HEK293 (cell line): ENCODE data around the gene DCP1B.

ENCODE experiments used
- CTCF ChIA-PET: fragments of 350-600 bp; formaldehyde crosslinking; extraction: SDS; loops from one replicate; lab custom pipeline; 2021; ENCODE audit warnings: antibody characterized with exemption; lab: Yijun Ruan, JAX
- POLR2A ChIA-PET: fragments of 300-600 bp; formaldehyde crosslinking; extraction: SDS; loops from one replicate; lab custom pipeline; 2020; ENCODE audit warnings: antibody characterized with exemption, inconsistent platforms; lab: Yijun Ruan, JAX
- H3K27ac ChIP-seq: fragments of 200-500 bp; sonication (Bioruptor generic); 2 replicates; pipeline ENCODE4 v1.5.1; 2014; ENCODE audit warnings: low read depth, low read length, control low read depth, inconsistent platforms; ENCODE audit errors: extremely low read depth
- H3K36me3 ChIP-seq, 2 experiments: fragments of 200-500 bp in 1 of 2; sonication (Bioruptor generic) in 1 of 2; 1 replicate in 1 of 2; 2 replicates in 1 of 2; pipeline ENCODE4 v1.5.1; 2014 to 2017; ENCODE audit warnings: inconsistent platforms in 2 of 2, low read length in 2 of 2; ENCODE audit not compliant: control insufficient read depth in 2 of 2, insufficient read depth in 1 of 2
- H3K4me1 ChIP-seq: fragments of 200-500 bp; sonication (Bioruptor generic); 2 replicates; pipeline ENCODE4 v1.5.1; 2014; ENCODE audit warnings: mild to moderate bottlenecking, low read length, inconsistent platforms; ENCODE audit not compliant: control insufficient read depth, insufficient read depth
- H3K4me3 ChIP-seq: 2 replicates; pipeline ENCODE4 v1.5.1; 2011; ENCODE audit warnings: low read depth, mild to moderate bottlenecking, control low read depth, low read length, moderate library complexity
- H3K9me3 ChIP-seq: fragments of 200-500 bp; sonication (Bioruptor generic); 2 replicates; pipeline ENCODE4 v1.5.1; 2014; ENCODE audit warnings: low read depth, low read length, inconsistent platforms; ENCODE audit not compliant: control insufficient read depth, insufficient read depth
- EGR2 ChIP-seq: fragments of 450-650 bp; formaldehyde crosslinking; IDR thresholded peaks from 2 replicates; pipeline ENCODE4 v1.5.1; 2016; ENCODE audit warnings: low read depth, missing biosample characterization, missing genetic modification characterization
- GLIS2 ChIP-seq: fragments of 450-650 bp; formaldehyde crosslinking; IDR thresholded peaks from 2 replicates; pipeline ENCODE4 v1.5.1; 2016; ENCODE audit warnings: missing biosample characterization, missing genetic modification characterization
- HOXA7 ChIP-seq: sonication (generic); formaldehyde crosslinking; IDR thresholded peaks from 2 replicates; pipeline ENCODE4 v1.8.1; 2022; ENCODE audit warnings: missing genetic modification reagents, borderline replicate concordance
- SALL2 ChIP-seq: fragments of 450-650 bp; formaldehyde crosslinking; IDR thresholded peaks from 2 replicates; pipeline ENCODE4 v1.5.0; 2017; ENCODE audit warnings: missing biosample characterization, mild to moderate bottlenecking, missing genetic modification characterization, borderline replicate concordance
- SCRT2 ChIP-seq: fragments of 450-650 bp; formaldehyde crosslinking; IDR thresholded peaks from 2 replicates; pipeline ENCODE4 v1.5.1; 2016; ENCODE audit warnings: missing biosample characterization, missing genetic modification characterization
- TRIM28 ChIP-seq: IDR thresholded peaks from 2 replicates; pipeline ENCODE4 v1.6.1; 2011; ENCODE audit warnings: low read length, control low read depth, borderline replicate concordance
- YY1 ChIP-seq: fragments of 450-650 bp; formaldehyde crosslinking; IDR thresholded peaks from 2 replicates; pipeline ENCODE4 v1.5.1; 2018; ENCODE audit warnings: missing biosample characterization, missing genetic modification characterization
- YY2 ChIP-seq: fragments of 450-650 bp; formaldehyde crosslinking; IDR thresholded peaks from 2 replicates; pipeline ENCODE4 v1.5.1; 2016; ENCODE audit warnings: missing biosample characterization, missing genetic modification characterization
- ZBTB7A ChIP-seq: fragments of 450-650 bp; formaldehyde crosslinking; IDR thresholded peaks from 2 replicates; pipeline ENCODE4 v1.5.1; 2016; ENCODE audit warnings: low read depth, missing biosample characterization, missing genetic modification characterization
- ZFP37 ChIP-seq: fragments of 450-650 bp; formaldehyde crosslinking; IDR thresholded peaks from 2 replicates; pipeline ENCODE4 v1.5.1; 2016; ENCODE audit warnings: missing biosample characterization, missing genetic modification characterization
- ZFP41 ChIP-seq: fragments of 450-650 bp; formaldehyde crosslinking; IDR thresholded peaks from 2 replicates; pipeline ENCODE4 v1.5.1; 2016; ENCODE audit warnings: missing biosample characterization, missing genetic modification characterization, borderline replicate concordance
- ZNF112 ChIP-seq: fragments of 450-650 bp; formaldehyde crosslinking; IDR thresholded peaks from 2 replicates; pipeline ENCODE4 v1.5.0; 2017; ENCODE audit warnings: missing biosample characterization, missing genetic modification characterization
- ZNF132 ChIP-seq: fragments of 450-650 bp; formaldehyde crosslinking; IDR thresholded peaks from 2 replicates; pipeline ENCODE4 v1.5.1; 2017; ENCODE audit warnings: missing biosample characterization, missing genetic modification characterization, borderline replicate concordance
- ZNF138 ChIP-seq: fragments of 450-650 bp; formaldehyde crosslinking; IDR thresholded peaks from 2 replicates; pipeline ENCODE4 v1.5.1; 2016; ENCODE audit warnings: missing biosample characterization, missing genetic modification characterization, borderline replicate concordance
- ZNF366 ChIP-seq: fragments of 450-650 bp; formaldehyde crosslinking; conservative IDR thresholded peaks from 2 replicates; pipeline ENCODE4 v1.5.1; 2016; ENCODE audit warnings: missing biosample characterization, missing genetic modification characterization
- ZNF391 ChIP-seq: fragments of 450-650 bp; formaldehyde crosslinking; IDR thresholded peaks from 2 replicates; pipeline ENCODE4 v1.5.1; 2016; ENCODE audit warnings: low read depth, missing biosample characterization, missing genetic modification characterization, borderline replicate concordance
- ZNF555 ChIP-seq: fragments of 450-650 bp; formaldehyde crosslinking; conservative IDR thresholded peaks from 2 replicates; pipeline ENCODE4 v1.5.1; 2017; ENCODE audit warnings: missing biosample characterization, mild to moderate bottlenecking, missing genetic modification characterization, inconsistent platforms
- ZNF571 ChIP-seq: fragments of 450-650 bp; formaldehyde crosslinking; IDR thresholded peaks from 2 replicates; pipeline ENCODE4 v1.5.0; 2017; ENCODE audit warnings: missing biosample characterization, missing genetic modification characterization
- ZNF654 ChIP-seq: fragments of 450-650 bp; formaldehyde crosslinking; IDR thresholded peaks from 2 replicates; pipeline ENCODE4 v1.5.1; 2016; ENCODE audit warnings: low read depth, missing biosample characterization, missing genetic modification characterization
- TF ChIP-seq, protein P1 (sequence below): fragments of 450-650 bp; formaldehyde crosslinking; IDR thresholded peaks from 2 replicates; pipeline ENCODE4 v1.5.1; 2017; ENCODE audit warnings: missing biosample characterization, missing genetic modification characterization
- TF ChIP-seq, protein P2 (sequence below): fragments of 450-650 bp; formaldehyde crosslinking; IDR thresholded peaks from 2 replicates; pipeline ENCODE4 v1.5.1; 2016; ENCODE audit warnings: missing biosample characterization, missing genetic modification characterization
- TF ChIP-seq, protein P3 (sequence below): fragments of 450-650 bp; formaldehyde crosslinking; conservative IDR thresholded peaks from 2 replicates; pipeline ENCODE4 v1.5.1; 2016; ENCODE audit warnings: low read depth, missing biosample characterization, missing genetic modification characterization
- TF ChIP-seq, protein P4 (sequence below): fragments of 450-650 bp; formaldehyde crosslinking; IDR thresholded peaks from 2 replicates; pipeline ENCODE4 v1.5.1; 2016; ENCODE audit warnings: missing biosample characterization, missing genetic modification characterization, low read depth
- TF ChIP-seq, protein P5 (sequence below): fragments of 450-650 bp; formaldehyde crosslinking; IDR thresholded peaks from 2 replicates; pipeline ENCODE4 v1.5.1; 2016; ENCODE audit warnings: missing biosample characterization, missing genetic modification characterization

The DCP1B gene

DNA sequence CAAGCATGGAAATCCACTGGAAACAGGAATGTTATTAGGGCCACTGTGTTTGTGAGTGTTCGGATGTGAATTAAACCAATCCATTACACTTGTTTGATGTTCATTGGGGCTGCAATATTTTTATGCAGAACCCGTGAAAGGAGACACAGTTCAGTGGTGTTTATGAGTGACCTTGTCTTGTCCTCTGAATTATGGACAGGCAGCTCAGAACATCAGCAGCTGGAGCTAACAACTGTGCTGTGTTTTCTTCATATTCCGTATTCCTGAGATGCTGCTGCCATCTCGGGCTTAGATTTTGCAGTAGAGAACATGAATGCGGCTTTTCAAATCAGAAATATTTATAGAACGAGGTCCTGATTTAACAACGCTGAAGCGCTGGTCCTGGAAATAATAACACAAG lies 28.2 kb upstream of the DCP1B start:
- Histone ChIP-seq H3K9me3 (no peaks in the 10 kb centered on the region), H3K36me3 (no peaks in the 10 kb centered on the region), H3K27ac (no peak overlapping the region), H3K4me1 (0 out of 2 replicates have a peak, but pooled peaks cover 4% of the 10 kb centered on the region), H3K4me3 (no peak overlapping the region)
- TF ChIP-seq ZFP37 (tag by site-specific recombination) (no peak), ZNF654 (tag by site-specific recombination) (no peak), ZNF391 (no peak), SCRT2 (no peak), ZFP41 (tag by site-specific recombination) (no peak)
- TF ChIP-seq, protein P1, sequence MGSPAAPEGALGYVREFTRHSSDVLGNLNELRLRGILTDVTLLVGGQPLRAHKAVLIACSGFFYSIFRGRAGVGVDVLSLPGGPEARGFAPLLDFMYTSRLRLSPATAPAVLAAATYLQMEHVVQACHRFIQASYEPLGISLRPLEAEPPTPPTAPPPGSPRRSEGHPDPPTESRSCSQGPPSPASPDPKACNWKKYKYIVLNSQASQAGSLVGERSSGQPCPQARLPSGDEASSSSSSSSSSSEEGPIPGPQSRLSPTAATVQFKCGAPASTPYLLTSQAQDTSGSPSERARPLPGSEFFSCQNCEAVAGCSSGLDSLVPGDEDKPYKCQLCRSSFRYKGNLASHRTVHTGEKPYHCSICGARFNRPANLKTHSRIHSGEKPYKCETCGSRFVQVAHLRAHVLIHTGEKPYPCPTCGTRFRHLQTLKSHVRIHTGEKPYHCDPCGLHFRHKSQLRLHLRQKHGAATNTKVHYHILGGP (tag by site-specific recombination), result no peak
- TF ChIP-seq, protein P2, sequence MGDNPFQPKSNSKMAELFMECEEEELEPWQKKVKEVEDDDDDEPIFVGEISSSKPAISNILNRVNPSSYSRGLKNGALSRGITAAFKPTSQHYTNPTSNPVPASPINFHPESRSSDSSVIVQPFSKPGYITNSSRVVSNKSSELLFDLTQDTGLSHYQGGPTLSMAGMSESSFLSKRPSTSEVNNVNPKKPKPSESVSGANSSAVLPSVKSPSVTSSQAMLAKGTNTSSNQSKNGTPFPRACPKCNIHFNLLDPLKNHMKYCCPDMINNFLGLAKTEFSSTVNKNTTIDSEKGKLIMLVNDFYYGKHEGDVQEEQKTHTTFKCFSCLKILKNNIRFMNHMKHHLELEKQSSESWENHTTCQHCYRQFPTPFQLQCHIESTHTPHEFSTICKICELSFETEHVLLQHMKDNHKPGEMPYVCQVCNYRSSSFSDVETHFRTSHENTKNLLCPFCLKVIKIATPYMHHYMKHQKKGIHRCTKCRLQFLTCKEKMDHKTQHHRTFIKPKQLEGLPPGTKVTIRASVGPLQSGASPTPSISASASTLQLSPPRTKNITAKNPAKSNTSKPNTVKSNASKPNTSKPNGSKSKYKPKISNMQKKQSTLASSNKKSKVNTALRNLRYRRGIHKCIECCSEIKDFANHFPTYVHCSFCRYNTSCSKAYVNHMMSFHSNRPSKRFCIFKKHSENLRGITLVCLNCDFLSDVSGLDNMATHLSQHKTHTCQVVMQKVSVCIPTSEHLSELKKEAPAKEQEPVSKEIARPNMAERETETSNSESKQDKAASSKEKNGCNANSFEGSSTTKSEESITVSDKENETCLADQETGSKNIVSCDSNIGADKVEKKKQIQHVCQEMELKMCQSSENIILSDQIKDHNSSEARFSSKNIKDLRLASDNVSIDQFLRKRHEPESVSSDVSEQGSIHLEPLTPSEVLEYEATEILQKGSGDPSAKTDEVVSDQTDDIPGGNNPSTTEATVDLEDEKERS (tag by site-specific recombination), result no peak
- TF ChIP-seq, protein P3, sequence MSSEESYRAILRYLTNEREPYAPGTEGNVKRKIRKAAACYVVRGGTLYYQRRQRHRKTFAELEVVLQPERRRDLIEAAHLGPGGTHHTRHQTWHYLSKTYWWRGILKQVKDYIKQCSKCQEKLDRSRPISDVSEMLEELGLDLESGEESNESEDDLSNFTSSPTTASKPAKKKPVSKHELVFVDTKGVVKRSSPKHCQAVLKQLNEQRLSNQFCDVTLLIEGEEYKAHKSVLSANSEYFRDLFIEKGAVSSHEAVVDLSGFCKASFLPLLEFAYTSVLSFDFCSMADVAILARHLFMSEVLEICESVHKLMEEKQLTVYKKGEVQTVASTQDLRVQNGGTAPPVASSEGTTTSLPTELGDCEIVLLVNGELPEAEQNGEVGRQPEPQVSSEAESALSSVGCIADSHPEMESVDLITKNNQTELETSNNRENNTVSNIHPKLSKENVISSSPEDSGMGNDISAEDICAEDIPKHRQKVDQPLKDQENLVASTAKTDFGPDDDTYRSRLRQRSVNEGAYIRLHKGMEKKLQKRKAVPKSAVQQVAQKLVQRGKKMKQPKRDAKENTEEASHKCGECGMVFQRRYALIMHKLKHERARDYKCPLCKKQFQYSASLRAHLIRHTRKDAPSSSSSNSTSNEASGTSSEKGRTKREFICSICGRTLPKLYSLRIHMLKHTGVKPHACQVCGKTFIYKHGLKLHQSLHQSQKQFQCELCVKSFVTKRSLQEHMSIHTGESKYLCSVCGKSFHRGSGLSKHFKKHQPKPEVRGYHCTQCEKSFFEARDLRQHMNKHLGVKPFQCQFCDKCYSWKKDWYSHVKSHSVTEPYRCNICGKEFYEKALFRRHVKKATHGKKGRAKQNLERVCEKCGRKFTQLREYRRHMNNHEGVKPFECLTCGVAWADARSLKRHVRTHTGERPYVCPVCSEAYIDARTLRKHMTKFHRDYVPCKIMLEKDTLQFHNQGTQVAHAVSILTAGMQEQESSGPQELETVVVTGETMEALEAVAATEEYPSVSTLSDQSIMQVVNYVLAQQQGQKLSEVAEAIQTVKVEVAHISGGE (tag by site-specific recombination), result no peak
- CTCF ChIA-PET, result interaction anchor here (0.6 to 3.2 kb wide), 3 partner anchors 9 to 379 kb away, joined by 3 to 21 read pairs (median 5); no protein-coding TSS in a partner anchor
- POLR2A ChIA-PET, result no interaction called here

DNA sequence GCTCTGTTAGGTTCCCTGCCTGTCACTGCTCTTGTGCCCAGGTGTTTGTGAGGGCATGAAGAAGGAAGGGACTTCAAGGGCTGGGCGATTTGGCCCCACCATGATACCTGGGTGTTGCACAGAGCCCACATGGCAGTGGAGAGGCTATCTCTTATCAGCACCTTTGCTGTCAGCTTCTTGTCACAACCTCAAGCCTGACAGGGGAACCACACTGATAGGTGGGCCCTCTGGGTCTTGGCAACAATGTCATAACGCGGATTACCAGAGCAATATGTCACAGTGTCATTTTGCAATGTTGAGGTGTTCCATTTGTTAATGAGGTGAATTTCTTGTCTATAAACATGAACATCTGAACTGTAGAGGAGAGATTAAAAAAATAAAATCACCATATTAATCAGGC lies 25.6 kb upstream of the DCP1B start:
- Histone ChIP-seq H3K27ac (no peak overlapping the region), H3K4me1 (no peaks in the 10 kb centered on the region), H3K9me3 (no peaks in the 10 kb centered on the region), H3K36me3 (no peaks in the 10 kb centered on the region), H3K4me3 (no peak overlapping the region)
- ChIA-PET POLR2A (no interaction called here), CTCF (interaction anchor here (0.7 kb wide), 1 partner anchor 86 kb away, joined by 3 read pairs; no protein-coding TSS in a partner anchor)
- TF ChIP-seq, protein P4, sequence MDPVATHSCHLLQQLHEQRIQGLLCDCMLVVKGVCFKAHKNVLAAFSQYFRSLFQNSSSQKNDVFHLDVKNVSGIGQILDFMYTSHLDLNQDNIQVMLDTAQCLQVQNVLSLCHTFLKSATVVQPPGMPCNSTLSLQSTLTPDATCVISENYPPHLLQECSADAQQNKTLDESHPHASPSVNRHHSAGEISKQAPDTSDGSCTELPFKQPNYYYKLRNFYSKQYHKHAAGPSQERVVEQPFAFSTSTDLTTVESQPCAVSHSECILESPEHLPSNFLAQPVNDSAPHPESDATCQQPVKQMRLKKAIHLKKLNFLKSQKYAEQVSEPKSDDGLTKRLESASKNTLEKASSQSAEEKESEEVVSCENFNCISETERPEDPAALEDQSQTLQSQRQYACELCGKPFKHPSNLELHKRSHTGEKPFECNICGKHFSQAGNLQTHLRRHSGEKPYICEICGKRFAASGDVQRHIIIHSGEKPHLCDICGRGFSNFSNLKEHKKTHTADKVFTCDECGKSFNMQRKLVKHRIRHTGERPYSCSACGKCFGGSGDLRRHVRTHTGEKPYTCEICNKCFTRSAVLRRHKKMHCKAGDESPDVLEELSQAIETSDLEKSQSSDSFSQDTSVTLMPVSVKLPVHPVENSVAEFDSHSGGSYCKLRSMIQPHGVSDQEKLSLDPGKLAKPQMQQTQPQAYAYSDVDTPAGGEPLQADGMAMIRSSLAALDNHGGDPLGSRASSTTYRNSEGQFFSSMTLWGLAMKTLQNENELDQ (tag by site-specific recombination), result no peak
- TF ChIP-seq, protein P5, sequence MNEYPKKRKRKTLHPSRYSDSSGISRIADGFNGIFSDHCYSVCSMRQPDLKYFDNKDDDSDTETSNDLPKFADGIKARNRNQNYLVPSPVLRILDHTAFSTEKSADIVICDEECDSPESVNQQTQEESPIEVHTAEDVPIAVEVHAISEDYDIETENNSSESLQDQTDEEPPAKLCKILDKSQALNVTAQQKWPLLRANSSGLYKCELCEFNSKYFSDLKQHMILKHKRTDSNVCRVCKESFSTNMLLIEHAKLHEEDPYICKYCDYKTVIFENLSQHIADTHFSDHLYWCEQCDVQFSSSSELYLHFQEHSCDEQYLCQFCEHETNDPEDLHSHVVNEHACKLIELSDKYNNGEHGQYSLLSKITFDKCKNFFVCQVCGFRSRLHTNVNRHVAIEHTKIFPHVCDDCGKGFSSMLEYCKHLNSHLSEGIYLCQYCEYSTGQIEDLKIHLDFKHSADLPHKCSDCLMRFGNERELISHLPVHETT, result no peak
- TF ChIP-seq ZNF366 (tag by site-specific recombination), result no peak
- no peak for TF ChIP-seq YY2 (tag by site-specific recombination)
- no peak for TF ChIP-seq ZNF654 (tag by site-specific recombination)
- no peak for TF ChIP-seq ZNF132
- no peak for TF ChIP-seq ZFP41 (tag by site-specific recombination)
- no peak for TF ChIP-seq ZNF138 (tag by site-specific recombination)
- TF ChIP-seq ZBTB7A, result no peak
- TF ChIP-seq HOXA7 (CRISPR knock-in tag), result no peak
- no peak for TF ChIP-seq ZNF571 (tag by site-specific recombination)
- no peak for TF ChIP-seq EGR2 (tag by site-specific recombination)
- no peak for TF ChIP-seq ZNF555 (tag by site-specific recombination)
- TF ChIP-seq GLIS2 (tag by site-specific recombination), result no peak
- TF ChIP-seq TRIM28, result no peak
- no peak for TF ChIP-seq ZNF112 (tag by site-specific recombination)
- TF ChIP-seq YY1 (tag by site-specific recombination), result no peak
- TF ChIP-seq SALL2 (tag by site-specific recombination), result no peak
